Activated CD8-positive, alpha-beta T cell treated with anti-CD3 and anti-CD28 coated beads for 36 hours (primary cell): ENCODE data around the gene CADPS. TPM values are rescaled to one million over a fixed set of nuclear protein-coding genes. Genes with fewer than 3 reads are reported as not detected.

Experiments used
- ATAC-seq: fragments of 200-7000 bp; cut with Tn5 transposase; one replicate; pipeline ENCODE4 v1.10.0; 2021; ENCODE audit warnings: mild to moderate bottlenecking, moderate library complexity
- CTCF ChIA-PET: fragments of 350-600 bp; sonication (Branson Sonifier 250); formaldehyde crosslinking; loops from one replicate; lab custom pipeline; 2021; ENCODE audit warnings: antibody characterized with exemption; lab: Charles Lee
- POLR2A ChIA-PET: fragments of 350-600 bp; sonication (Branson Sonifier 250); formaldehyde crosslinking; loops from one replicate; lab custom pipeline; 2021; ENCODE audit warnings: antibody characterized with exemption; lab: Charles Lee
- DNase-seq: peaks from one replicate; pipeline ENCODE4 v3.0.0-alpha.2; 2020
- H3K27ac Mint-ChIP-seq: one replicate; pipeline ENCODE4 v1.8.0; 2021; ENCODE audit warnings: mild to moderate bottlenecking, mixed read lengths
- H3K27me3 Mint-ChIP-seq: one replicate; pipeline ENCODE4 v1.8.0; 2021; ENCODE audit warnings: mixed read lengths
- H3K36me3 Mint-ChIP-seq: one replicate; pipeline ENCODE4 v1.8.0; 2021; ENCODE audit warnings: low read depth, mixed read lengths
- H3K4me1 Mint-ChIP-seq: one replicate; pipeline ENCODE4 v1.8.0; 2021; ENCODE audit warnings: low read depth, mixed read lengths
- H3K4me3 Mint-ChIP-seq: one replicate; pipeline ENCODE4 v1.8.0; 2021; ENCODE audit warnings: mild to moderate bottlenecking, moderate library complexity, mixed read lengths
- H3K9me3 Mint-ChIP-seq: one replicate; pipeline ENCODE4 v1.8.0; 2021; ENCODE audit warnings: mixed read lengths
- intact Hi-C: fragments of 100-400 bp; cut with micrococcal nuclease; formaldehyde crosslinking; loops from one replicate; pipeline ENCODE4 v1.10.0; 2022
- total RNA-seq, 2 experiments: library from RNA; stranded (reverse); gene quantifications; one replicate each; pipeline ENCODE4 v1.2.3, GENCODE V29; 2021
- TF ChIP-seq, protein P1 (sequence below): fragments of 200-600 bp; IDR thresholded peaks from one replicate; pipeline ENCODE4 v1.8.0; 2022; ENCODE audit warnings: antibody characterized with exemption, mild to moderate bottlenecking

The CADPS gene
- total RNA-seq, 2 experiments from 2014 or later: not detected

DNA sequence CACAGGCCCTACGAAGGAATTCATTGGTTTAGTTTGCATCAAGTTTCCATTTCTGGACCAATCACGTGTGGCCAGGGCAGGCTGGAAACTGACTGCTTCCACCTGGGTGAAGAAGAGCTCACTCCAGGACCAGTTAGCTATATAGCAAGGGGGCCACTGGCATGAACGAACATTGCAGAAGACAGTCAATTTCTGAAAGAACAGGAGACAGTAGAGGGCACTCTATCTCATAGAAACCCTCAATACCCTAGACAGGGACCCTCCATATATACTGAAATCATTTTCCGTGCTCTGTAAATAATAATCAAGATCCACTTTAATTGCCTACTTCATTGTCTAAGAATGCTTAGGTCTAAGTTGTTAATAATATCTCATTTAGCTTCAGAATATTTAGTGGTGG, 215.6 kb downstream of the CADPS start:
- Mint-ChIP-seq H3K4me3 (no peak overlapping the region), H3K9me3 (no peaks in the 10 kb centered on the region), H3K36me3 (no peaks in the 10 kb centered on the region), H3K4me1 (no peaks in the 10 kb centered on the region), H3K27me3 (no peaks in the 10 kb centered on the region), H3K27ac (no peak overlapping the region)
- ATAC-seq (no peak), DNase-seq (no peak)
- intact Hi-C loops: no loop called here
- TF ChIP-seq, protein P1, sequence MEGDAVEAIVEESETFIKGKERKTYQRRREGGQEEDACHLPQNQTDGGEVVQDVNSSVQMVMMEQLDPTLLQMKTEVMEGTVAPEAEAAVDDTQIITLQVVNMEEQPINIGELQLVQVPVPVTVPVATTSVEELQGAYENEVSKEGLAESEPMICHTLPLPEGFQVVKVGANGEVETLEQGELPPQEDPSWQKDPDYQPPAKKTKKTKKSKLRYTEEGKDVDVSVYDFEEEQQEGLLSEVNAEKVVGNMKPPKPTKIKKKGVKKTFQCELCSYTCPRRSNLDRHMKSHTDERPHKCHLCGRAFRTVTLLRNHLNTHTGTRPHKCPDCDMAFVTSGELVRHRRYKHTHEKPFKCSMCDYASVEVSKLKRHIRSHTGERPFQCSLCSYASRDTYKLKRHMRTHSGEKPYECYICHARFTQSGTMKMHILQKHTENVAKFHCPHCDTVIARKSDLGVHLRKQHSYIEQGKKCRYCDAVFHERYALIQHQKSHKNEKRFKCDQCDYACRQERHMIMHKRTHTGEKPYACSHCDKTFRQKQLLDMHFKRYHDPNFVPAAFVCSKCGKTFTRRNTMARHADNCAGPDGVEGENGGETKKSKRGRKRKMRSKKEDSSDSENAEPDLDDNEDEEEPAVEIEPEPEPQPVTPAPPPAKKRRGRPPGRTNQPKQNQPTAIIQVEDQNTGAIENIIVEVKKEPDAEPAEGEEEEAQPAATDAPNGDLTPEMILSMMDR: no peak
- CTCF ChIA-PET: interaction anchor here (0.8 kb wide), 1 partner anchor 14 kb away, joined by 4 read pairs; no protein-coding TSS in a partner anchor
- POLR2A ChIA-PET: no interaction called here

- no peak overlapping the region for H3K27ac Mint-ChIP-seq
- DNase-seq: no peak
- no peaks in the 10 kb centered on the region for H3K36me3 Mint-ChIP-seq
- intact Hi-C loops: no loop called here
- H3K27me3 Mint-ChIP-seq: no peaks in the 10 kb centered on the region
- CTCF ChIA-PET: no interaction called here
- POLR2A ChIA-PET: no interaction called here
- H3K9me3 Mint-ChIP-seq: no peaks in the 10 kb centered on the region
- ATAC-seq: no peak
- H3K4me3 Mint-ChIP-seq: no peak overlapping the region
- TF ChIP-seq, protein P1: no peak
- no peaks in the 10 kb centered on the region for H3K4me1 Mint-ChIP-seq
Measured at GRCh38 chr3:62655691-62656063, 219.5 kb downstream of the CADPS start.

- Mint-ChIP-seq H3K9me3 (no peaks in the 10 kb centered on the region), H3K4me1 (no peaks in the 10 kb centered on the region), H3K4me3 (no peak overlapping the region), H3K36me3 (no peaks in the 10 kb centered on the region), H3K27me3 (no peaks in the 10 kb centered on the region), H3K27ac (no peak overlapping the region)
- intact Hi-C loops: no loop called here
- no peak for DNase-seq
- POLR2A ChIA-PET: interaction anchor here (0.7 kb wide), 1 partner anchor 1874 kb away, joined by 3 read pairs; no protein-coding TSS in a partner anchor
- CTCF ChIA-PET: no interaction called here
- no peak for ATAC-seq
- TF ChIP-seq, protein P1: no peak
Measured at GRCh38 chr3:62655056-62655690, 220.0 kb downstream of the CADPS start.

GRCh38 chr3:62653796-62654195, 221.4 kb downstream of the CADPS start:
- ChIA-PET CTCF (no interaction called here), POLR2A (no interaction called here)
- H3K27ac Mint-ChIP-seq: no peak overlapping the region
- H3K27me3 Mint-ChIP-seq: no peaks in the 10 kb centered on the region
- no peak overlapping the region for H3K4me3 Mint-ChIP-seq
- no peak for DNase-seq
- H3K4me1 Mint-ChIP-seq: no peaks in the 10 kb centered on the region
- ATAC-seq: no peak
- H3K9me3 Mint-ChIP-seq: no peaks in the 10 kb centered on the region
- intact Hi-C loops: no loop called here
- TF ChIP-seq, protein P1: no peak
- H3K36me3 Mint-ChIP-seq: no peaks in the 10 kb centered on the region

DNA sequence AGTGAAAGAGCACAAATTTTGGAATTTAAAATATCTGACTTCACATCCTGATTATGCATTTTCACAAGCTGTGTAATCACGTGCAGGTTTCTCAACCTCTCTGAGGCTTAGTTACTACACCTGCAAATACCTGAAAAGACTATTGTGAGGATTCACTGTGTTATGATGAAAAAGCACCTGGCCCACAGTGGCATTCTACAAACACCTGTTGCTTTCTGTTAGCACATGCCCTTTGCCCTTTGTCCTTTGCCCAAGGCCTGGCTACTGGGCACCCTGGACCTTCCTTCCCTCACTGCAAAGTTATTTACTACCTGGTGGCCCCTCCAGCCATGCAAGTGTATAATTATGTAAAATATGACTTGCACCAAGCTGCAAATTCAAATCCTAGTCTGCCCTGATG, 227.5 kb downstream of the CADPS start:
- Mint-ChIP-seq H3K27ac (no peak overlapping the region), H3K36me3 (no peaks in the 10 kb centered on the region), H3K27me3 (no peaks in the 10 kb centered on the region), H3K9me3 (no peaks in the 10 kb centered on the region), H3K4me1 (no peaks in the 10 kb centered on the region), H3K4me3 (no peak overlapping the region)
- intact Hi-C loops: no loop called here
- ATAC-seq: no peak
- POLR2A ChIA-PET: no interaction called here
- CTCF ChIA-PET: no interaction called here
- TF ChIP-seq, protein P1: no peak
- DNase-seq: no peak
